GM15510 (cell line): ENCODE measurements around the gene KLHDC8A.

Experiments
- POLR2A ChIP-seq: IDR thresholded peaks from 3 replicates; pipeline ENCODE4 v1.6.1; 2011; ENCODE audit warnings: borderline replicate concordance; ENCODE audit not compliant: insufficient read length; ENCODE audit errors: extremely low read depth

Gene KLHDC8A

GRCh38 chr1:205354259-205355074 lies 2.3 kb downstream of the KLHDC8A start:
- no peak for TF ChIP-seq POLR2A

GRCh38 chr1:205353612-205354011 lies 3.1 kb downstream of the KLHDC8A start:
- TF ChIP-seq POLR2A, result no peak

GRCh38 chr1:205353191-205353590 lies 3.5 kb downstream of the KLHDC8A start:
- TF ChIP-seq POLR2A, result no peak

- TF ChIP-seq POLR2A, result no peak
These were observed 4.6 kb downstream of the KLHDC8A start for GRCh38 chr1:205351984-205352713.

GRCh38 chr1:205350691-205351141 lies 6.0 kb downstream of the KLHDC8A start:
- no peak for TF ChIP-seq POLR2A

GRCh38 chr1:205350124-205350523 lies 6.6 kb downstream of the KLHDC8A start:
- no peak for TF ChIP-seq POLR2A

GRCh38 chr1:205348554-205349487 lies 7.9 kb downstream of the KLHDC8A start:
- TF ChIP-seq POLR2A, result no peak

- no peak for TF ChIP-seq POLR2A
These were observed 9.7 kb downstream of the KLHDC8A start for GRCh38 chr1:205346956-205347574.

- no peak for TF ChIP-seq POLR2A
These were observed 11.0 kb downstream of the KLHDC8A start for GRCh38 chr1:205345761-205346160.

- no peak for TF ChIP-seq POLR2A
These were observed 12.4 kb downstream of the KLHDC8A start for GRCh38 chr1:205344066-205344928.

GRCh38 chr1:205343431-205344065 lies 13.2 kb downstream of the KLHDC8A start:
- no peak for TF ChIP-seq POLR2A

GRCh38 chr1:205342986-205343385 lies 13.7 kb downstream of the KLHDC8A start:
- no peak for TF ChIP-seq POLR2A

- TF ChIP-seq POLR2A, result no peak
These were observed 16.0 kb downstream of the KLHDC8A start for GRCh38 chr1:205340676-205341075.
